ENCODE measurements around the gene RNU6-1. TPM values are rescaled to one million over a fixed set of nuclear protein-coding genes. Genes with fewer than 3 reads are reported as not detected.

Gene RNU6-1
- total RNA-seq, 1 donor from 2014 or later = not detected

GRCh38 chr15:67857220-67857619, 17.4 kb upstream of the RNU6-1 start:
- peaks cover 3% of the 10 kb centered on the region for H3K4me1 Mint-ChIP-seq (ENCODE audit: unreplicated experiment)
- H3K27ac Mint-ChIP-seq (ENCODE audit: unreplicated experiment) = no peak overlapping the region
- no peaks in the 10 kb centered on the region for H3K36me3 Mint-ChIP-seq (ENCODE audit: unreplicated experiment)
- no peaks in the 10 kb centered on the region for H3K9me3 Mint-ChIP-seq (ENCODE audit: unreplicated experiment)
- H3K27me3 Mint-ChIP-seq (ENCODE audit: unreplicated experiment) = no peaks in the 10 kb centered on the region
- no peak for TF ChIP-seq CTCF (IDR thresholded peaks at IDR 0.05)
- H3K4me3 Mint-ChIP-seq (ENCODE audit: unreplicated experiment) = no peak overlapping the region
- no peak for DNase-seq (ENCODE audit: extremely low spot score, unreplicated experiment)

- peaks cover 3% of the 10 kb centered on the region for H3K4me1 Mint-ChIP-seq (ENCODE audit: unreplicated experiment)
- H3K9me3 Mint-ChIP-seq (ENCODE audit: unreplicated experiment) = no peaks in the 10 kb centered on the region
- H3K27ac Mint-ChIP-seq (ENCODE audit: unreplicated experiment) = no peak overlapping the region
- TF ChIP-seq CTCF (IDR thresholded peaks at IDR 0.05) = no peak
- no peak overlapping the region for H3K4me3 Mint-ChIP-seq (ENCODE audit: unreplicated experiment)
- no peaks in the 10 kb centered on the region for H3K36me3 Mint-ChIP-seq (ENCODE audit: unreplicated experiment)
- H3K27me3 Mint-ChIP-seq (ENCODE audit: unreplicated experiment) = no peaks in the 10 kb centered on the region
- no peak for DNase-seq (ENCODE audit: extremely low spot score, unreplicated experiment)
Observed at GRCh38 chr15:67855842-67856241, 16.0 kb upstream of the RNU6-1 start.

GRCh38 chr15:67854358-67854757, 14.5 kb upstream of the RNU6-1 start:
- Mint-ChIP-seq H3K36me3 (ENCODE audit: unreplicated experiment) (no peaks in the 10 kb centered on the region), H3K27me3 (ENCODE audit: unreplicated experiment) (no peaks in the 10 kb centered on the region), H3K4me1 (ENCODE audit: unreplicated experiment) (peaks cover 3% of the 10 kb centered on the region), H3K4me3 (ENCODE audit: unreplicated experiment) (no peak overlapping the region), H3K9me3 (ENCODE audit: unreplicated experiment) (peaks cover under 1% of the 10 kb centered on the region), H3K27ac (ENCODE audit: unreplicated experiment) (no peak overlapping the region)
- no peak for TF ChIP-seq CTCF (IDR thresholded peaks at IDR 0.05)
- DNase-seq (ENCODE audit: extremely low spot score, unreplicated experiment) = no peak

GRCh38 chr15:67853454-67853853, 13.6 kb upstream of the RNU6-1 start:
- Mint-ChIP-seq H3K4me3 (ENCODE audit: unreplicated experiment) (no peak overlapping the region), H3K4me1 (ENCODE audit: unreplicated experiment) (peaks cover 3% of the 10 kb centered on the region), H3K36me3 (ENCODE audit: unreplicated experiment) (no peaks in the 10 kb centered on the region), H3K9me3 (ENCODE audit: unreplicated experiment) (peaks cover 3% of the 10 kb centered on the region), H3K27ac (ENCODE audit: unreplicated experiment) (no peak overlapping the region), H3K27me3 (ENCODE audit: unreplicated experiment) (no peaks in the 10 kb centered on the region)
- TF ChIP-seq CTCF (IDR thresholded peaks at IDR 0.05) = no peak
- no peak for DNase-seq (ENCODE audit: extremely low spot score, unreplicated experiment)

- no peak for TF ChIP-seq CTCF (IDR thresholded peaks at IDR 0.05)
- Mint-ChIP-seq H3K27ac (ENCODE audit: unreplicated experiment) (no peak overlapping the region), H3K4me3 (ENCODE audit: unreplicated experiment) (no peak overlapping the region), H3K9me3 (ENCODE audit: unreplicated experiment) (peaks cover 3% of the 10 kb centered on the region), H3K36me3 (ENCODE audit: unreplicated experiment) (no peaks in the 10 kb centered on the region), H3K27me3 (ENCODE audit: unreplicated experiment) (no peaks in the 10 kb centered on the region), H3K4me1 (ENCODE audit: unreplicated experiment) (peaks cover 3% of the 10 kb centered on the region)
- DNase-seq (ENCODE audit: extremely low spot score, unreplicated experiment) = peak; percentile 11
Observed at GRCh38 chr15:67852418-67852817, 12.6 kb upstream of the RNU6-1 start.
